IMR-90 (cell line): Measurements from ENCODE around the gene AUTS2.

ENCODE experiments used
- FOS ChIP-seq: fragments of 150-350 bp; IDR thresholded peaks from 2 replicates; pipeline ENCODE4 v1.6.1; 2016; ENCODE audit warnings: low read depth, low read length
- MAFK ChIP-seq: IDR thresholded peaks from 2 replicates; pipeline ENCODE4 v1.6.1; 2012; ENCODE audit warnings: low read depth, low read length, improper control_type of control experiment
- MAZ ChIP-seq: IDR thresholded peaks from 2 replicates; pipeline ENCODE4 v1.6.1; 2012; ENCODE audit warnings: low read depth, mild to moderate bottlenecking, low read length, improper control_type of control experiment, moderate library complexity, borderline replicate concordance
- POLR2A ChIP-seq: IDR thresholded peaks from 2 replicates; pipeline ENCODE4 v1.6.1; 2012; ENCODE audit warnings: mild to moderate bottlenecking, low read depth, low read length
- RFX5 ChIP-seq: IDR thresholded peaks from 2 replicates; pipeline ENCODE4 v1.8.0; 2012; ENCODE audit warnings: low read depth, mild to moderate bottlenecking, low read length, moderate library complexity
- SMC3 ChIP-seq: fragments of 150-350 bp; IDR thresholded peaks from 2 replicates; pipeline ENCODE4 v1.6.1; 2016; ENCODE audit warnings: low read depth, mild to moderate bottlenecking, antibody characterized with exemption, low read length, moderate library complexity
- TF ChIP-seq, protein P1 (sequence below): conservative IDR thresholded peaks from 2 replicates; pipeline ENCODE4 v1.5.1; 2012; ENCODE audit warnings: mild to moderate bottlenecking, low read depth, low read length, improper control_type of control experiment
- TF ChIP-seq, protein P2 (sequence below): fragments of 150-350 bp; IDR thresholded peaks from 2 replicates; pipeline ENCODE4 v1.6.1; 2017; ENCODE audit warnings: mild to moderate bottlenecking, antibody characterized with exemption, low read length, low read depth

- TF ChIP-seq POLR2A (no peak), MAZ (no peak), FOS (no peak), RFX5 (no peak), SMC3 (no peak), MAFK (no peak)
- TF ChIP-seq, protein P1, sequence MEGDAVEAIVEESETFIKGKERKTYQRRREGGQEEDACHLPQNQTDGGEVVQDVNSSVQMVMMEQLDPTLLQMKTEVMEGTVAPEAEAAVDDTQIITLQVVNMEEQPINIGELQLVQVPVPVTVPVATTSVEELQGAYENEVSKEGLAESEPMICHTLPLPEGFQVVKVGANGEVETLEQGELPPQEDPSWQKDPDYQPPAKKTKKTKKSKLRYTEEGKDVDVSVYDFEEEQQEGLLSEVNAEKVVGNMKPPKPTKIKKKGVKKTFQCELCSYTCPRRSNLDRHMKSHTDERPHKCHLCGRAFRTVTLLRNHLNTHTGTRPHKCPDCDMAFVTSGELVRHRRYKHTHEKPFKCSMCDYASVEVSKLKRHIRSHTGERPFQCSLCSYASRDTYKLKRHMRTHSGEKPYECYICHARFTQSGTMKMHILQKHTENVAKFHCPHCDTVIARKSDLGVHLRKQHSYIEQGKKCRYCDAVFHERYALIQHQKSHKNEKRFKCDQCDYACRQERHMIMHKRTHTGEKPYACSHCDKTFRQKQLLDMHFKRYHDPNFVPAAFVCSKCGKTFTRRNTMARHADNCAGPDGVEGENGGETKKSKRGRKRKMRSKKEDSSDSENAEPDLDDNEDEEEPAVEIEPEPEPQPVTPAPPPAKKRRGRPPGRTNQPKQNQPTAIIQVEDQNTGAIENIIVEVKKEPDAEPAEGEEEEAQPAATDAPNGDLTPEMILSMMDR = no peak
- TF ChIP-seq, protein P2, sequence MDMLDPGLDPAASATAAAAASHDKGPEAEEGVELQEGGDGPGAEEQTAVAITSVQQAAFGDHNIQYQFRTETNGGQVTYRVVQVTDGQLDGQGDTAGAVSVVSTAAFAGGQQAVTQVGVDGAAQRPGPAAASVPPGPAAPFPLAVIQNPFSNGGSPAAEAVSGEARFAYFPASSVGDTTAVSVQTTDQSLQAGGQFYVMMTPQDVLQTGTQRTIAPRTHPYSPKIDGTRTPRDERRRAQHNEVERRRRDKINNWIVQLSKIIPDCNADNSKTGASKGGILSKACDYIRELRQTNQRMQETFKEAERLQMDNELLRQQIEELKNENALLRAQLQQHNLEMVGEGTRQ = no peak
These were observed 493.1 kb downstream of the AUTS2 start for GRCh38 chr7:70091362-70091761.
